K562 (cell line): ENCODE measurements around the gene DMD. TPM values are rescaled to one million over a fixed set of nuclear protein-coding genes. Genes with fewer than 3 reads are reported as not detected.

Experiments used
- ATAC-seq: fragments of 200-7000 bp; cut with Tn5 transposase; 3 replicates; pipeline ENCODE4 v1.9.1; 2020; ENCODE audit warnings: moderate library complexity
- BruUV-seq: library from RNA; stranded (reverse); fragments of 400-500 nt; replicated peaks from 2 replicates; lab custom pipeline; 2021; lab: Mats Ljungman, UMichigan
- CTCF ChIA-PET: fragments of 300-600 bp; formaldehyde crosslinking; extraction: SDS; loops from one replicate; lab custom pipeline; 2021; ENCODE audit warnings: low intra/inter-chr PET ratio; lab: Yijun Ruan, JAX
- POLR2A ChIA-PET: fragments of 300-600, 350-650 bp; sonication (Branson Sonifier 250); formaldehyde crosslinking; extraction: SDS; loops from one replicate; lab custom pipeline; 2021; ENCODE audit warnings: antibody characterized with exemption, inconsistent platforms; lab: Yijun Ruan, JAX
- DNase-seq, 4 experiments: peaks; one replicate each; pipeline versions ENCODE4 v3.0.0 to v3.0.0-alpha.2; 2011 to 2018; ENCODE audit warnings: low spot score in 3 of 4, mixed read lengths in 3 of 4; ENCODE audit errors: extremely low read depth in 1 of 4
- FAIRE-seq: peaks from 2 replicates; lab custom pipeline; 2011; peaks lifted over from hg19 to GRCh38; lab: Jason Lieb, UNC
- H2AFZ ChIP-seq: 2 replicates; pipeline ENCODE4 v1.6.0; 2011; ENCODE audit warnings: low read depth, low read length, control low read depth, inconsistent platforms
- H3K27ac ChIP-seq: fragments of 200-600 bp; 3 replicates; pipeline ENCODE4 v1.8.0; 2011; ENCODE audit warnings: low read depth, mild to moderate bottlenecking, control low read depth, inconsistent platforms, low read length, moderate library complexity, mixed read lengths; ENCODE audit errors: extremely low read depth
- H3K27me3 ChIP-seq, 2 experiments: fragments of 300-600 bp in 1 of 2; 2 replicates in 1 of 2; 3 replicates in 1 of 2; pipeline versions ENCODE4 v1.6.0 to v1.8.0; 2011; ENCODE audit warnings: inconsistent platforms in 2 of 2, low read length in 2 of 2, mild to moderate bottlenecking in 1 of 2, mixed read lengths in 1 of 2, moderate library complexity in 1 of 2; ENCODE audit not compliant: control insufficient read depth in 2 of 2, insufficient read depth in 2 of 2
- H3K36me3 ChIP-seq: fragments of 300-600 bp; 3 replicates; pipeline ENCODE4 v1.8.0; 2011; ENCODE audit warnings: mild to moderate bottlenecking, low read length, inconsistent platforms; ENCODE audit not compliant: control insufficient read depth, insufficient read depth
- H3K4me1 ChIP-seq, 2 experiments: fragments of 200-600 bp in 1 of 2; replicated peaks in 1 of 2; 2 replicates in 1 of 2; 3 replicates in 1 of 2; pipeline versions ENCODE4 v1.5.1 to v1.8.0; 2011; ENCODE audit warnings: inconsistent platforms in 2 of 2, low read length in 2 of 2, mild to moderate bottlenecking in 1 of 2, mixed read lengths in 1 of 2, moderate library complexity in 1 of 2; ENCODE audit not compliant: control insufficient read depth in 2 of 2, insufficient read depth in 2 of 2
- H3K4me2 ChIP-seq: 2 replicates; pipeline ENCODE4 v1.6.1; 2011; ENCODE audit warnings: low read length, control low read depth, inconsistent platforms, mixed read lengths; ENCODE audit not compliant: insufficient read depth
- H3K4me3 ChIP-seq: fragments of 200-600 bp; sonication (generic), shearing (Covaris generic); 2 replicates; pipeline ENCODE4 v1.5.1; 2016; ENCODE audit warnings: control low read depth, inconsistent platforms
- H3K79me2 ChIP-seq: fragments of 200-600 bp; 3 replicates; pipeline ENCODE4 v1.8.0; 2011; ENCODE audit warnings: low read length, inconsistent platforms; ENCODE audit not compliant: control insufficient read depth, insufficient read depth
- H3K9ac ChIP-seq, 2 experiments: 2 replicates each; pipeline versions ENCODE4 v1.6.0 to v1.6.1; 2011; ENCODE audit warnings: low read depth in 2 of 2, low read length in 2 of 2, control low read depth in 1 of 2, inconsistent platforms in 1 of 2, mild to moderate bottlenecking in 1 of 2, mixed read lengths in 1 of 2; ENCODE audit not compliant: insufficient read depth in 1 of 2
- H3K9me1 ChIP-seq: one replicate; pipeline ENCODE4 v1.6.0; 2011; ENCODE audit warnings: inconsistent platforms, mild to moderate bottlenecking, low read length, moderate library complexity; ENCODE audit not compliant: control insufficient read depth, insufficient read depth
- H3K9me3 ChIP-seq: replicated peaks from 2 replicates; pipeline ENCODE4 v1.5.1; 2011; ENCODE audit warnings: low read depth, low read length, inconsistent platforms; ENCODE audit not compliant: control insufficient read depth, insufficient read depth
- H4K20me1 ChIP-seq: replicated peaks from 2 replicates; pipeline ENCODE4 v1.6.1; 2011; ENCODE audit warnings: low read length, inconsistent platforms, mixed read lengths; ENCODE audit not compliant: control insufficient read depth, insufficient read depth
- GTF2A2 ChIP-seq: IDR thresholded peaks from 2 replicates; pipeline ENCODE4 v1.6.1; 2016; ENCODE audit warnings: mild to moderate bottlenecking, missing genetic modification characterization, missing compliant biosample characterization
- HSF4 ChIP-seq: fragments of 250-450 bp; sonication (Bioruptor Pico); IDR thresholded peaks from 2 replicates; pipeline ENCODE4 v2.1.2; 2022; ENCODE audit warnings: mild to moderate bottlenecking, moderate library complexity, borderline replicate concordance
- MEF2D ChIP-seq: conservative IDR thresholded peaks from 2 replicates; pipeline ENCODE4 v1.6.1; 2016; ENCODE audit warnings: low read depth, missing genetic modification characterization, missing compliant biosample characterization
- MLLT1 ChIP-seq, 2 experiments: fragments of 450-650 bp; IDR thresholded peaks; 2 replicates each; pipeline ENCODE4 v1.6.1; 2016
- MTA2 ChIP-seq: fragments of 450-650 bp; IDR thresholded peaks from 2 replicates; pipeline ENCODE4 v1.6.1; 2016; ENCODE audit warnings: low read depth
- NELFE ChIP-seq: IDR thresholded peaks from 2 replicates; pipeline ENCODE4 v1.6.1; 2011; ENCODE audit warnings: mild to moderate bottlenecking; ENCODE audit not compliant: insufficient read depth, insufficient read length
- POLR3G ChIP-seq: IDR thresholded peaks from 2 replicates; pipeline ENCODE4 v1.6.1; 2011; ENCODE audit not compliant: insufficient read length, insufficient replicate concordance; ENCODE audit errors: extremely low read depth
- ZBTB17 ChIP-seq: fragments of 450-650 bp; formaldehyde crosslinking; IDR thresholded peaks from 2 replicates; pipeline ENCODE4 v1.4.0; 2020; ENCODE audit warnings: mild to moderate bottlenecking
- ZFP30 ChIP-seq: fragments of 250-450 bp; sonication (Bioruptor Pico); IDR thresholded peaks from 2 replicates; pipeline ENCODE4 v1.8.0; 2022; ENCODE audit warnings: moderate library complexity, mild to moderate bottlenecking, inconsistent platforms, borderline replicate concordance
- ZFPM2 ChIP-seq: fragments of 250-450 bp; sonication (Bioruptor Pico); IDR thresholded peaks from 2 replicates; pipeline ENCODE4 v1.5.1; 2022; ENCODE audit warnings: mild to moderate bottlenecking
- ZNF280B ChIP-seq: fragments of 250-450 bp; sonication (Bioruptor Pico); IDR thresholded peaks from 2 replicates; pipeline ENCODE4 v1.5.1; 2021; ENCODE audit warnings: mild to moderate bottlenecking
- WGBS: fragments of 100-300 bp; shearing (Covaris generic); methylation state at CpG from one replicate; pipeline ENCODE4 v1.1.6; 2016; ENCODE audit warnings: low coverage, mixed read lengths; ENCODE audit not compliant: insufficient coverage; ENCODE audit errors: missing lambda C conversion rate; 5-methylcytosine and 5-hydroxymethylcytosine counted together
- in situ Hi-C: fragments of 300-500 bp; cut with MboI; formaldehyde crosslinking; loops from 4 replicates; pipeline ENCODE4 v1.15.0; 2018; ENCODE audit warnings: inconsistent platforms, mixed read lengths
- intact Hi-C: fragments of 100-400 bp; cut with micrococcal nuclease; formaldehyde crosslinking; loops from 2 replicates; pipeline ENCODE4 v1.14.2; 2022
- polyA plus RNA-seq, 8 experiments: library from polyadenylated mRNA; depleted of rRNA in 4 of 8; stranded (reverse) in 5 of 8; unstranded in 3 of 8; fragments of >200 nt; fragmentation: Nextera tagmentation in 2 of 8; fragmentation: Illumina TruSeq in 1 of 8; extraction: Ambion mirVana in 2 of 8; extraction: Trizol in 1 of 8; gene quantifications; 2 replicates each; pipeline versions ENCODE4 v1.2.1 to v1.2.3, GENCODE V29; 2011 to 2014; ENCODE audit warnings: inconsistent platforms in 1 of 8, missing spikeins in 1 of 8
- total RNA-seq, 7 experiments: library from RNA; depleted of rRNA in 6 of 7; stranded (reverse); fragments of >200 nt in 6 of 7; fragmentation: Illumina TruSeq in 2 of 7; extraction: Trizol in 2 of 7; gene quantifications; 2 replicates each; pipeline versions ENCODE4 v1.2.1 to v1.2.3, GENCODE V29; 2011 to 2021; ENCODE audit warnings: low replicate concordance in 1 of 7
- TF ChIP-seq, protein P1 (sequence below): sonication (generic); formaldehyde crosslinking; IDR thresholded peaks from 2 replicates; pipeline ENCODE4 v1.8.0; 2023; ENCODE audit warnings: mild to moderate bottlenecking, missing genetic modification reagents
- TF ChIP-seq, protein P2 (sequence below): fragments of 250-450 bp; sonication (Bioruptor Pico); IDR thresholded peaks from 2 replicates; pipeline ENCODE4 v1.5.0; 2021

Gene DMD
- total and polyA plus RNA-seq, 9 of the 15 experiments (the other 6 are each of a cell fraction or from before 2014, with no cell fraction given): 3.8 to 20.4 (median 11.4) TPM

GRCh38 chrX:32825009-32825408 lies 386.3 kb downstream of the DMD start:
- H3K9ac ChIP-seq: no peak overlapping the region
- no peaks in the 10 kb centered on the region for H3K27me3 ChIP-seq
- H3K4me1 ChIP-seq: no peaks in the 10 kb centered on the region
- DNase-seq (no peak), ATAC-seq (no peak), FAIRE-seq (no peak)
- 4% methylated on average over 2 of the region's 2 CpGs for WGBS
- no peaks in the 10 kb centered on the region for H4K20me1 ChIP-seq
- intact Hi-C loops (no loop called here), in situ Hi-C loops (no loop called here)
- no peak overlapping the region for H3K4me3 ChIP-seq
- ChIA-PET CTCF (no interaction called here), POLR2A (no interaction called here)
- no peaks in the 10 kb centered on the region for H3K9me1 ChIP-seq
- no TSS peak for BruUV-seq
- H3K9me3 ChIP-seq: no peaks in the 10 kb centered on the region
- no peak for TF ChIP-seq MEF2D (tag)
- TF ChIP-seq ZBTB17 (CRISPR knock-in tag): no peak
- no peak for TF ChIP-seq MLLT1 (IDR thresholded peaks at IDR 0.05)
- no peak for TF ChIP-seq NELFE
- TF ChIP-seq, protein P1, sequence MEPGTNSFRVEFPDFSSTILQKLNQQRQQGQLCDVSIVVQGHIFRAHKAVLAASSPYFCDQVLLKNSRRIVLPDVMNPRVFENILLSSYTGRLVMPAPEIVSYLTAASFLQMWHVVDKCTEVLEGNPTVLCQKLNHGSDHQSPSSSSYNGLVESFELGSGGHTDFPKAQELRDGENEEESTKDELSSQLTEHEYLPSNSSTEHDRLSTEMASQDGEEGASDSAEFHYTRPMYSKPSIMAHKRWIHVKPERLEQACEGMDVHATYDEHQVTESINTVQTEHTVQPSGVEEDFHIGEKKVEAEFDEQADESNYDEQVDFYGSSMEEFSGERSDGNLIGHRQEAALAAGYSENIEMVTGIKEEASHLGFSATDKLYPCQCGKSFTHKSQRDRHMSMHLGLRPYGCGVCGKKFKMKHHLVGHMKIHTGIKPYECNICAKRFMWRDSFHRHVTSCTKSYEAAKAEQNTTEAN: no peak
- TF ChIP-seq, protein P2, sequence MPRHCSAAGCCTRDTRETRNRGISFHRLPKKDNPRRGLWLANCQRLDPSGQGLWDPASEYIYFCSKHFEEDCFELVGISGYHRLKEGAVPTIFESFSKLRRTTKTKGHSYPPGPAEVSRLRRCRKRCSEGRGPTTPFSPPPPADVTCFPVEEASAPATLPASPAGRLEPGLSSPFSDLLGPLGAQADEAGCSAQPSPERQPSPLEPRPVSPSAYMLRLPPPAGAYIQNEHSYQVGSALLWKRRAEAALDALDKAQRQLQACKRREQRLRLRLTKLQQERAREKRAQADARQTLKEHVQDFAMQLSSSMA (CRISPR knock-in tag): no peak
- TF ChIP-seq ZFPM2: no peak
- TF ChIP-seq POLR3G: no peak
- no peak for TF ChIP-seq MTA2
- TF ChIP-seq GTF2A2 (tag): no peak
- no peak for TF ChIP-seq ZFP30 (CRISPR knock-in tag)
- TF ChIP-seq ZNF280B (CRISPR knock-in tag): no peak
- no peak for TF ChIP-seq HSF4
- H3K79me2 ChIP-seq: no peaks in the 10 kb centered on the region
- no peaks in the 10 kb centered on the region for H3K36me3 ChIP-seq
- no peak overlapping the region for H2AFZ ChIP-seq
- H3K27ac ChIP-seq: no peak overlapping the region
- no peak overlapping the region for H3K4me2 ChIP-seq
